VCaP (cell line): ENCODE results near the gene EPG5.
"Not testable (repeated sequence)": the region's sequence is repeated elsewhere in the genome, so short reads cannot be mapped to it uniquely, and the experiment has no call there.

Experiments used
- H3K27ac ChIP-seq: fragments of 450-650 bp; 2 replicates; pipeline ENCODE4 v1.5.1; 2017
- CTCF ChIP-seq: fragments of 450-650 bp; conservative IDR thresholded peaks from 2 replicates; pipeline ENCODE4 v1.5.1; 2017; ENCODE audit warnings: mild to moderate bottlenecking, moderate library complexity

The EPG5 gene

DNA sequence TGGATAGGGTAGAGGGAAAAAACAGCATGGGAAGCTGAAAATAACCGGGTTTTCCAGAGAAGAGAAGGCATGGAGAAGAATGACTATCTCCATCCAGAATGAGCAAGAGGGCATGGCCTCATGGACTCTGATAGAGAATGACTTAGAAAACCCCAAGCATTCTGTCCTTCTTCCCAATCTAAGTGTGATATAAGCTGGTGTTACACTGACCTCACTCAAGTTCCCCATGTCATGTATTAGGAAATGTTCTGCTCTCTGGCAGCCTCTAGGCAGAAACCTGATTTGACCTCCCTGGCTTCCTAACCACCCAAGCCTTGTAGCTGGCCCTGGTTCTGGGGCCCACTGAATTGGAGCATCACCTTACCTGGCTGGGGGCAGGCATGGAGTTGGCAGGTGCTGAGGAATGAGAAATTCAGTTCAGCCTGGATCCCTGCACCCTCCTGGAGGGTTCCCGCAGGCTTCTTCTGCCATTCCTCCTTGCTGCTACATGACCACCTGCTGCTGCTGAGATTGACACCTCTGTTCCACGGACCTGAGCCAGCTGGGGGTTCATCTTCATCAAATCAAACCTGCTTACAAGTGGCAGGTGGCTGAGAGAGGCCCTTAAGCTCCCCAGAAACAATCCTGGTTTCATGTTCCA lies 146.9 kb downstream of the EPG5 start:
- peak overlapping the region; percentile 26; the same call in 1 of the 2 replicates for H3K27ac ChIP-seq

DNA sequence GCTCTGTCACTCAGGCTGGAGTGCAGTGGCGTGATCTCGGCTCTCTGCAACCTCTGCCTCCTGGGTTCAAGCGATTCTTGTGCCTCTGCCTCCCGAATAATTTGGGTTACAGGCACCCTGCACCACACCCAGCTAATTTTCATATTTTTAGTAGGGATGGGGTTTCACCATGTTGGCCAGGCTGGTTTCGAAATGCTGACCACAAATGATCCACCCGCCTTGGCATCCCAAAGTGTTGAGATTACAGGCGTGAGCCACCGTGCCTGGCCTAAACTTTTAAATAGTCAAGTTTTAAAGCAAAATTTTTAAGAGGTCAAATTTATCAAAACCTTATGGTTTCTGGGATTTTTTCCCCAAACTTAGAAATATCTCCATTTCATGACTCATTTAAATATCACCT lies 148.4 kb downstream of the EPG5 start:
- H3K27ac ChIP-seq, result not testable (repeated sequence)

More for the DNA sequence above, 146.9 kb downstream of the EPG5 start:
- TF ChIP-seq CTCF, result no peak

- TF ChIP-seq CTCF, result no peak
- no peak overlapping the region for H3K27ac ChIP-seq
These were observed 149.6 kb downstream of the EPG5 start for GRCh38 chr18:45817543-45817942.

- H3K27ac ChIP-seq, result not testable (repeated sequence)
These were observed 152.4 kb downstream of the EPG5 start for GRCh38 chr18:45814733-45815132.

GRCh38 chr18:45807144-45807543 lies 160.0 kb downstream of the EPG5 start:
- H3K27ac ChIP-seq, result not testable (repeated sequence)

DNA sequence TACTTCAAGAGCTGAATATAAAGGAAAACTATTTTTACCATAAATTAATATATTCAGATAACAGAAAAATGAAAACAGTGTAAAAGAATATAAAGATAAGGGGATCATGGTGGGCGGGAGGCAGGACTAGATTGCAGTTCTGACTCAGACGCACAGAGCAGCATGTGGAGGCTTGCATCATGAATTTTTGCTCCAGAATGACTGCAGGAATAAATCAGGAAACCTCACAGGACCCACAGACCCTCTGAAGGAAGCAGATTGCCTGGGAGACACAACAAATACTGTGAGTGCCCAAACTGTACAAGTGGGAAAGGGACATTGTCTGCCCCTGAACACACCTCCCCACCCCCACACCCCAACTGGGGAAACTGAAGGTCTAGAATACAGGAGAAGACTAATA lies 160.9 kb downstream of the EPG5 start:
- no peak overlapping the region for H3K27ac ChIP-seq
- no peak for TF ChIP-seq CTCF

GRCh38 chr18:45805551-45805950 lies 161.6 kb downstream of the EPG5 start:
- TF ChIP-seq CTCF, result no peak
- H3K27ac ChIP-seq, result no peak overlapping the region

GRCh38 chr18:45802814-45803492 lies 164.2 kb downstream of the EPG5 start:
- no peak for TF ChIP-seq CTCF
- H3K27ac ChIP-seq, result peak overlapping the region; percentile 97

- no peak for TF ChIP-seq CTCF
- peak overlapping the region; percentile 97 for H3K27ac ChIP-seq
These were observed 165.6 kb downstream of the EPG5 start for GRCh38 chr18:45801416-45802004.
